ENCODE data around the gene RPRD1B.
"Not testable (repeated sequence)": the region's sequence is repeated elsewhere in the genome, so short reads cannot be mapped to it uniquely, and the experiment has no call there.

GRCh38 chr20:38107386-38107785 is 73.8 kb downstream of the RPRD1B start:
- TF ChIP-seq TAF1 (conservative IDR thresholded peaks at IDR 0.05); GABPA (IDR thresholded peaks at IDR 0.05 in 1 of 2, conservative IDR thresholded peaks at IDR 0.05 in 1 of 2); JUND (IDR thresholded peaks at IDR 0.05); SP1 (IDR thresholded peaks at IDR 0.05); RAD21 (IDR thresholded peaks at IDR 0.05): not testable (repeated sequence)
- TF ChIP-seq, protein P1, sequence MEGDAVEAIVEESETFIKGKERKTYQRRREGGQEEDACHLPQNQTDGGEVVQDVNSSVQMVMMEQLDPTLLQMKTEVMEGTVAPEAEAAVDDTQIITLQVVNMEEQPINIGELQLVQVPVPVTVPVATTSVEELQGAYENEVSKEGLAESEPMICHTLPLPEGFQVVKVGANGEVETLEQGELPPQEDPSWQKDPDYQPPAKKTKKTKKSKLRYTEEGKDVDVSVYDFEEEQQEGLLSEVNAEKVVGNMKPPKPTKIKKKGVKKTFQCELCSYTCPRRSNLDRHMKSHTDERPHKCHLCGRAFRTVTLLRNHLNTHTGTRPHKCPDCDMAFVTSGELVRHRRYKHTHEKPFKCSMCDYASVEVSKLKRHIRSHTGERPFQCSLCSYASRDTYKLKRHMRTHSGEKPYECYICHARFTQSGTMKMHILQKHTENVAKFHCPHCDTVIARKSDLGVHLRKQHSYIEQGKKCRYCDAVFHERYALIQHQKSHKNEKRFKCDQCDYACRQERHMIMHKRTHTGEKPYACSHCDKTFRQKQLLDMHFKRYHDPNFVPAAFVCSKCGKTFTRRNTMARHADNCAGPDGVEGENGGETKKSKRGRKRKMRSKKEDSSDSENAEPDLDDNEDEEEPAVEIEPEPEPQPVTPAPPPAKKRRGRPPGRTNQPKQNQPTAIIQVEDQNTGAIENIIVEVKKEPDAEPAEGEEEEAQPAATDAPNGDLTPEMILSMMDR (IDR thresholded peaks at IDR 0.05; ENCODE audit: low read depth, low read length, missing input control) = not testable (repeated sequence)
